MM.1S (cell line): ENCODE results near the gene CDC37L1.

ENCODE experiments used
- CTCF ChIP-seq: fragments of 300-600 bp; sonication (generic); IDR thresholded peaks from 2 replicates; pipeline ENCODE4 v1.5.1; 2016; ENCODE audit warnings: antibody characterized with exemption, low read length, mixed read lengths
- EZH2 ChIP-seq: fragments of 300-600 bp; sonication (generic); optimal IDR thresholded peaks from 2 replicates; pipeline ENCODE3; 2017; ENCODE audit warnings: low read depth, mild to moderate bottlenecking, antibody characterized with exemption, low read length, mixed read lengths
- EZH2phosphoT487 ChIP-seq: fragments of 300-600 bp; sonication (generic); IDR thresholded peaks from 2 replicates; pipeline ENCODE4 v1.6.1; 2018; ENCODE audit warnings: antibody characterized with exemption, low read length

- TF ChIP-seq CTCF (no peak), EZH2phosphoT487 (no peak), EZH2 (no peak)
These were observed 62.9 kb downstream of the CDC37L1 start for GRCh38 chr9:4742246-4742645.
